ENCODE data around the gene OPRL1. TPM values are rescaled to one million over a fixed set of nuclear protein-coding genes. Genes with fewer than 3 reads are reported as not detected.

OPRL1 gene
- total RNA-seq, 3 donors from 2014 or later = 0.26 to 0.76 (median 0.39) TPM

GRCh38 chr20:64035066-64035932 is 44.6 kb upstream of the OPRL1 start:
- intact Hi-C loops (cut with DNase I, micrococcal nuclease) = no loop called here
- DNase-seq (peak in 1 of 3 donors; percentile 46), ATAC-seq (no peak)
- TF ChIP-seq, protein P1, sequence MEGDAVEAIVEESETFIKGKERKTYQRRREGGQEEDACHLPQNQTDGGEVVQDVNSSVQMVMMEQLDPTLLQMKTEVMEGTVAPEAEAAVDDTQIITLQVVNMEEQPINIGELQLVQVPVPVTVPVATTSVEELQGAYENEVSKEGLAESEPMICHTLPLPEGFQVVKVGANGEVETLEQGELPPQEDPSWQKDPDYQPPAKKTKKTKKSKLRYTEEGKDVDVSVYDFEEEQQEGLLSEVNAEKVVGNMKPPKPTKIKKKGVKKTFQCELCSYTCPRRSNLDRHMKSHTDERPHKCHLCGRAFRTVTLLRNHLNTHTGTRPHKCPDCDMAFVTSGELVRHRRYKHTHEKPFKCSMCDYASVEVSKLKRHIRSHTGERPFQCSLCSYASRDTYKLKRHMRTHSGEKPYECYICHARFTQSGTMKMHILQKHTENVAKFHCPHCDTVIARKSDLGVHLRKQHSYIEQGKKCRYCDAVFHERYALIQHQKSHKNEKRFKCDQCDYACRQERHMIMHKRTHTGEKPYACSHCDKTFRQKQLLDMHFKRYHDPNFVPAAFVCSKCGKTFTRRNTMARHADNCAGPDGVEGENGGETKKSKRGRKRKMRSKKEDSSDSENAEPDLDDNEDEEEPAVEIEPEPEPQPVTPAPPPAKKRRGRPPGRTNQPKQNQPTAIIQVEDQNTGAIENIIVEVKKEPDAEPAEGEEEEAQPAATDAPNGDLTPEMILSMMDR (IDR thresholded peaks at IDR 0.05) = no peak
- Histone ChIP-seq H3K4me1 (ENCODE audit: low read depth) (peaks cover 19% of the 10 kb centered on the region), H3K9me3 (no peaks in the 10 kb centered on the region), H3K4me3 (no peak overlapping the region), H3K36me3 (ENCODE audit: low read depth) (peaks cover 3% of the 10 kb centered on the region)

DNA sequence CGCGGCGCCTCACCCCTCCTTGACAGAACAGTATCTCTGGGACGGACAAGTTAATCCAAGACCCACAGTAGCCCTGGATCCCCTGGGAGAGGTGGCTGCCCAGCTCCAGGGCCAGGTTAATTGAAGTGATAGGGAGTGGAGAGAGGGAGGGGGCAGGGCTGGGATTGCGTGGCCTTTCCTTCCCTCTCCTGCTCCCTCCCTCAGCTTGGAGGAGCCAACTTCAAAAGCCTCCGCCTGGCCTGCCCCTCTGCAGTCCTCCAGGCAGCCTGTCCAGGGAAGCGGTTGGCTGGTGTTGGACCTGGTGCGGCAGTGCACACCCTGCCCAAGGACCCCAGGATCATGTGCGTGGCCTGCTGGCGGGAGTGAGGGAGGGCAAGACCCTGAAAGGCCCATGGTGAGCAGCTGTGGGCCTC is 43.9 kb upstream of the OPRL1 start, which contains the start of gene C20orf204:
TSS of gene C20orf204 (plus strand) at position 250 of the 413 bp plus-strand sequence. CDS start at position 392, 142 bp downstream.
- no peak for ATAC-seq
- no peaks in the 10 kb centered on the region for H3K36me3 ChIP-seq (ENCODE audit: low read depth)
- intact Hi-C loops (cut with DNase I, micrococcal nuclease) = no loop called here

DNA sequence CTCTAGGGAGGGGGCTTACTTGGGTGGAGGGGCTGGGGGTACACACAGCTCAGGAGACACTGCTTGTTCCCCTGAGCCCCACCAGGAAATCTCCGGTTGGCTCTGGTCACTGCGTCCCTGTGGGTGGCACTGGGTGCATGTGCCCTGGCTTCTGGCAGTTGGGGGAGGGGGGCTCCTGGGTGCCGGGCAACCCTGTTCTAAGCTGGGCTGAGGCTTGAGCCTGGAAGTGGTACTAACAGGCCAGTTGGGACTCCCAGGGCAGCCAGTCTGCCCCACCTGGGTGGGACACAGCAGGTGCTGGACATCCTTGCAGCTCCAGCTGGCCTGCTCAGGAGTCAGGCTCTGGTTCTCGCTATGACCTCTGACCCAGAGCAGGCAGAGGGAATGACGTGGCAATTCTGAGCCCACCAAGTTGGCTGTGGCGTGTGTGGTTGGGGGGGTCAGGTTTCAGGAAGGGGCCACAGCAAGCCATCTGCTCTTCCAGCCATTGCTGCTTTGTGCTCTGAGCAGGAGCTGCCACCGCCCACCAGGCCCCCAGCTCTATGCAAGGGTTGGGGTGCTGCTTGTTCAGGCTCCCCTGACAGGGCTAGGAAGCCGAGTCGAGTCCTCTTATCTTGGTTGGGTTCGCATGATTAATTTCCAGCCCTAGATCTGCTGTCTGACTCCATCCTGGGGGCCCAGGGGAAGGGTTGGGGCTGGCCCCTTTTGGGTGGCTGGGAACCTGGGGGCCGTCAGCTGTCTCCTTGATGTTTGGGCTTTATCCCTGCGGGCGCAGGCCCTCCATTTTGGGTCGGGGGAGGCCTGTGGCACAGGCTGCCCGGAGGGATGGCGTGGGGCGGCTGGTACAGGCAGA is 43.3 kb upstream of the OPRL1 start:
- DNase-seq (peak in 2 of 3 donors; percentile 23 to 45), ATAC-seq (no peak)
- Histone ChIP-seq H3K4me3 (no peak overlapping the region), H3K36me3 (ENCODE audit: low read depth) (no peaks in the 10 kb centered on the region), H3K9me3 (no peaks in the 10 kb centered on the region), H3K4me1 (ENCODE audit: low read depth) (peaks cover 12% of the 10 kb centered on the region)
- TF ChIP-seq, protein P1 (IDR thresholded peaks at IDR 0.05) = no peak
- intact Hi-C loops (cut with DNase I, micrococcal nuclease) = no loop called here

More for the DNA sequence above, 43.9 kb upstream of the OPRL1 start, which contains the start of gene C20orf204:
- TF ChIP-seq, protein P1 (IDR thresholded peaks at IDR 0.05) = no peak
- no peak within 1 kb of the TSS for H3K4me3 ChIP-seq
- peaks cover 15% of the 10 kb centered on the region for H3K4me1 ChIP-seq (ENCODE audit: low read depth)
- no peaks in the 10 kb centered on the region for H3K9me3 ChIP-seq
- DNase-seq = peak in 2 of 3 donors; percentile 23 to 44

GRCh38 chr20:64037199-64037497 is 42.7 kb upstream of the OPRL1 start:
- peaks cover 12% of the 10 kb centered on the region for H3K4me1 ChIP-seq (ENCODE audit: low read depth)
- intact Hi-C loops (cut with DNase I, micrococcal nuclease) = no loop called here
- DNase-seq (no peak), ATAC-seq (no peak)
- no peaks in the 10 kb centered on the region for H3K36me3 ChIP-seq (ENCODE audit: low read depth)
- H3K4me3 ChIP-seq = no peak overlapping the region
- TF ChIP-seq, protein P1 (IDR thresholded peaks at IDR 0.05) = no peak
- H3K9me3 ChIP-seq = no peaks in the 10 kb centered on the region

GRCh38 chr20:64037498-64038213 is 42.2 kb upstream of the OPRL1 start:
- Histone ChIP-seq H3K9me3 (no peaks in the 10 kb centered on the region), H3K4me1 (ENCODE audit: low read depth) (peaks cover 12% of the 10 kb centered on the region), H3K36me3 (ENCODE audit: low read depth) (no peaks in the 10 kb centered on the region), H3K4me3 (no peak overlapping the region)
- ATAC-seq = no peak
- intact Hi-C loops (cut with DNase I, micrococcal nuclease) = no loop called here
- TF ChIP-seq, protein P1 (IDR thresholded peaks at IDR 0.05) = no peak
- DNase-seq = no peak

Measured in mucosa of descending colon (tissue), 3 donors.